Fibroblast of lung (primary cell): Measurements from ENCODE around the gene ZNF554. TPM values are rescaled to one million over a fixed set of nuclear protein-coding genes. Genes with fewer than 3 reads are reported as not detected.
"Not testable (repeated sequence)": the region's sequence is repeated elsewhere in the genome, so short reads cannot be mapped to it uniquely, and the experiment has no call there.

Experiments used
- DNase-seq, 2 donors: peaks; one replicate each; pipeline versions ENCODE4 v3.0.0 to v3.0.0-alpha.2; 2010; ENCODE audit warnings: low read depth in 2 of 2
- H2AFZ ChIP-seq: 2 replicates; pipeline ENCODE4 v1.5.1; 2012; ENCODE audit warnings: low read length, control low read depth, inconsistent platforms
- H3K27ac ChIP-seq: 2 replicates; pipeline ENCODE4 v1.5.1; 2011; ENCODE audit warnings: low read length, control low read depth; ENCODE audit not compliant: insufficient read depth
- H3K27me3 ChIP-seq: 2 replicates; pipeline ENCODE4 v1.5.1; 2011; ENCODE audit warnings: mild to moderate bottlenecking, low read length; ENCODE audit not compliant: control insufficient read depth, insufficient read depth
- H3K36me3 ChIP-seq: 2 replicates; pipeline ENCODE4 v1.5.1; 2011; ENCODE audit warnings: low read length; ENCODE audit not compliant: control insufficient read depth, insufficient read depth
- H3K4me1 ChIP-seq: 2 replicates; pipeline ENCODE4 v1.5.1; 2011; ENCODE audit warnings: low read length; ENCODE audit not compliant: control insufficient read depth, insufficient read depth; ENCODE audit errors: extremely low read depth
- H3K4me2 ChIP-seq: 2 replicates; pipeline ENCODE4 v1.5.1; 2011; ENCODE audit warnings: low read length, control low read depth; ENCODE audit not compliant: insufficient read depth; ENCODE audit errors: extremely low read depth
- H3K4me3 ChIP-seq, 4 experiments: fragments of 200-600 bp in 1 of 4; sonication (generic) in 1 of 4; replicated peaks in 1 of 4; 2 replicates each; pipeline ENCODE4 v1.5.1; 2011 to 2016; ENCODE audit warnings: low read length in 4 of 4, low read depth in 3 of 4, mild to moderate bottlenecking in 3 of 4, control low read depth in 2 of 4, inconsistent platforms in 1 of 4, mixed read lengths in 1 of 4; ENCODE audit not compliant: insufficient read depth in 1 of 4; ENCODE audit errors: control extremely low read depth in 1 of 4
- H3K79me2 ChIP-seq: 2 replicates; pipeline ENCODE4 v1.5.1; 2012; ENCODE audit warnings: mild to moderate bottlenecking, low read length, inconsistent platforms; ENCODE audit not compliant: control insufficient read depth, insufficient read depth
- H3K9ac ChIP-seq: 2 replicates; pipeline ENCODE4 v1.5.1; 2011; ENCODE audit warnings: mild to moderate bottlenecking, low read length, control low read depth; ENCODE audit not compliant: insufficient read depth
- H3K9me3 ChIP-seq: 2 replicates; pipeline ENCODE4 v1.5.1; 2012; ENCODE audit warnings: low read depth, low read length; ENCODE audit not compliant: control insufficient read depth, insufficient read depth
- H4K20me1 ChIP-seq: 2 replicates; pipeline ENCODE4 v1.5.1; 2011; ENCODE audit warnings: low read length; ENCODE audit not compliant: control insufficient read depth, insufficient read depth; ENCODE audit errors: extremely low read depth
- EZH2 ChIP-seq: IDR thresholded peaks from 2 replicates; pipeline ENCODE4 v1.5.1; 2012; ENCODE audit warnings: low read length, control low read depth, mild to moderate bottlenecking; ENCODE audit errors: missing control alignments
- polyA plus RNA-seq, 2 donors: library from polyadenylated mRNA; depleted of rRNA in 1 of 2; stranded (reverse) in 1 of 2; unstranded in 1 of 2; fragments of >200 nt; gene quantifications; 2 replicates each; pipeline ENCODE4 v1.2.1, GENCODE V29; 2011 to 2012; ENCODE audit warnings: missing spikeins in 1 of 2
- total RNA-seq: library from RNA; depleted of rRNA; stranded (reverse); fragments of >200 nt; gene quantifications from 2 replicates; pipeline ENCODE4 v1.2.1, GENCODE V29; 2014
- TF ChIP-seq, protein P1 (sequence below), 2 donors: IDR thresholded peaks in 1 of 2; conservative IDR thresholded peaks in 1 of 2; 1 replicate in 1 of 2; 2 replicates in 1 of 2; pipeline ENCODE4 v1.5.1; 2011 to 2012; ENCODE audit warnings: low read length in 2 of 2, control low read depth in 1 of 2, inconsistent platforms in 1 of 2, low read depth in 1 of 2, mild to moderate bottlenecking in 1 of 2

ZNF554 gene
- total and polyA plus RNA-seq, 2 donors (not counting 1 experiment from before 2014, with no cell fraction given) = 2.0 to 5.8 TPM

DNA sequence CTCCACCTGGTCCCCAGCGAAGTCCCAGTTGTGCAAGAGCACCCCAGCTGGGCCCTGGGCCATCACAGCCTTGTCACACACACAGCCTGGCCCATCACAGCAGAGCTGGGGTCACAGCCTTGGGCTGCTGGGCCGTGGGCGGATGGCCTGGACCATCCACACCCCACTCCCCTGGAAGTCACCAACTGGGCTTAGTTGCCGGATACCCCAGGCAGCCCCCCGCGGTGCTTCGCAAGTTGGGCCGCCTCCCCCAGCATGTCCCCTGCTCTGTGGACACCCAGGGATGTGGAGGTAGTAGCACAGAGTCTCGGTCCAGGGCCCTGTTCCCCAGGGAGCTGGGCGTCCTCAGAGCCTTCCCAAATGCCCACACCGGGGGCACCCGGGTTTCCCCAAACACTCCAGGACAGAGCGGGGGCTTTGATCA is 4.5 kb upstream of the ZNF554 start:
- H3K4me1 ChIP-seq = no peaks in the 10 kb centered on the region
- TF ChIP-seq, protein P1, sequence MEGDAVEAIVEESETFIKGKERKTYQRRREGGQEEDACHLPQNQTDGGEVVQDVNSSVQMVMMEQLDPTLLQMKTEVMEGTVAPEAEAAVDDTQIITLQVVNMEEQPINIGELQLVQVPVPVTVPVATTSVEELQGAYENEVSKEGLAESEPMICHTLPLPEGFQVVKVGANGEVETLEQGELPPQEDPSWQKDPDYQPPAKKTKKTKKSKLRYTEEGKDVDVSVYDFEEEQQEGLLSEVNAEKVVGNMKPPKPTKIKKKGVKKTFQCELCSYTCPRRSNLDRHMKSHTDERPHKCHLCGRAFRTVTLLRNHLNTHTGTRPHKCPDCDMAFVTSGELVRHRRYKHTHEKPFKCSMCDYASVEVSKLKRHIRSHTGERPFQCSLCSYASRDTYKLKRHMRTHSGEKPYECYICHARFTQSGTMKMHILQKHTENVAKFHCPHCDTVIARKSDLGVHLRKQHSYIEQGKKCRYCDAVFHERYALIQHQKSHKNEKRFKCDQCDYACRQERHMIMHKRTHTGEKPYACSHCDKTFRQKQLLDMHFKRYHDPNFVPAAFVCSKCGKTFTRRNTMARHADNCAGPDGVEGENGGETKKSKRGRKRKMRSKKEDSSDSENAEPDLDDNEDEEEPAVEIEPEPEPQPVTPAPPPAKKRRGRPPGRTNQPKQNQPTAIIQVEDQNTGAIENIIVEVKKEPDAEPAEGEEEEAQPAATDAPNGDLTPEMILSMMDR (conservative IDR thresholded peaks at IDR 0.05 in 1 of 2, IDR thresholded peaks at IDR 0.05 in 1 of 2; ENCODE audit: low read depth in 1 of 2, low read length in 2 of 2) = no peak
- no peak for TF ChIP-seq EZH2
- no peaks in the 10 kb centered on the region for H3K9me3 ChIP-seq
- DNase-seq = no peak
- H2AFZ ChIP-seq = no peak overlapping the region
- no peaks in the 10 kb centered on the region for H3K79me2 ChIP-seq
- H3K27me3 ChIP-seq = no peaks in the 10 kb centered on the region
- no peak overlapping the region for H3K27ac ChIP-seq
- H3K9ac ChIP-seq = no peak overlapping the region
- no peak overlapping the region for H3K4me2 ChIP-seq
- no peak overlapping the region for H3K4me3 ChIP-seq
- H4K20me1 ChIP-seq = no peaks in the 10 kb centered on the region
- H3K36me3 ChIP-seq = no peaks in the 10 kb centered on the region

DNA sequence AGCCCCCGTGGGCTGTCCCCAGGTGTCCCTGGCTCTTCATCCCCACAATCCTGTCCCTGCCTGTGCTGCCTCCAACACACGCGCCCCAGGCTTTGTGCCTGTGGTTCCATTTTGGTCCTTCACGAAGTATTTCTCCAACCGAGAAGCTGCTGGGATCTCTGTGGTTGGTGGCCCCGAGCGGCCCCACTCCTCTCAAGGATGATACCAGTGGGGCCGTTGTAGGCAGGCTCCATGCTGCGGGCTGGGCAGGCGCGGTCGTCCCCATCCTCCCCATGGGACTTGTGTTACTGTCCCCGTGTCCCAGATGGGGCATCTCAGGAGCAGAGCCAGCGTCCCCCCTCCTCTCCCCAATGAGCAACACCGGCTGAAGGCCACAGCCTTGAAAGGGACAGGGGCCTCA is 3.7 kb upstream of the ZNF554 start:
- Histone ChIP-seq H3K9me3 (no peaks in the 10 kb centered on the region), H3K4me3 (no peak overlapping the region), H3K9ac (no peak overlapping the region), H3K27ac (no peak overlapping the region), H3K36me3 (no peaks in the 10 kb centered on the region), H2AFZ (no peak overlapping the region), H3K4me1 (no peaks in the 10 kb centered on the region), H3K79me2 (no peaks in the 10 kb centered on the region), H3K27me3 (no peaks in the 10 kb centered on the region), H4K20me1 (no peaks in the 10 kb centered on the region), H3K4me2 (no peak overlapping the region)
- TF ChIP-seq EZH2 = no peak
- TF ChIP-seq, protein P1 (conservative IDR thresholded peaks at IDR 0.05 in 1 of 2, IDR thresholded peaks at IDR 0.05 in 1 of 2; ENCODE audit: low read depth in 1 of 2, low read length in 2 of 2) = no peak
- DNase-seq = no peak

DNA sequence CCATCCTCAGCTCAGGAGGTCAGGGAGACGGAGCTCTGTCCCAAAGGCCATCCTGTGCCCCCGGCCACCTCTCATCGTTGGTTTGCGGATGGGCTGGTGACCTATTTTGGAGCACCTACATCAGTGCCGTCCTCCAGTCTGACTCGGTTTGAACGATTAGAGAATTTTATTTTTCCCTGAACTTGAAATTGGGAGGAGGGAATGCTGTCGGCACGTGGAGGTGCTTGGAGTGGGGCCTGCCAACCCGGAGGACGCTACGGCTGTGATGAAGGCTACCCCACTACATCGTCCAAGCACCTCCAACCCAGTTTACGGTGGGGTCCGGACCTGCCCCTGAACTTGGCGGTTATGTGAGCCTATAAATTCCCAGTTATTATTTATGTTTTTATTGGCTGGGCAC is 3.0 kb upstream of the ZNF554 start:
- Histone ChIP-seq H2AFZ (no peak overlapping the region), H3K9ac (no peak overlapping the region), H3K27ac (no peak overlapping the region), H3K4me2 (no peak overlapping the region), H4K20me1 (no peaks in the 10 kb centered on the region), H3K4me1 (no peaks in the 10 kb centered on the region), H3K36me3 (no peaks in the 10 kb centered on the region), H3K79me2 (no peaks in the 10 kb centered on the region), H3K27me3 (no peaks in the 10 kb centered on the region), H3K4me3 (no peak overlapping the region), H3K9me3 (no peaks in the 10 kb centered on the region)
- no peak for TF ChIP-seq EZH2
- TF ChIP-seq, protein P1 (conservative IDR thresholded peaks at IDR 0.05 in 1 of 2, IDR thresholded peaks at IDR 0.05 in 1 of 2; ENCODE audit: low read depth in 1 of 2, low read length in 2 of 2) = no peak
- no peak for DNase-seq

DNA sequence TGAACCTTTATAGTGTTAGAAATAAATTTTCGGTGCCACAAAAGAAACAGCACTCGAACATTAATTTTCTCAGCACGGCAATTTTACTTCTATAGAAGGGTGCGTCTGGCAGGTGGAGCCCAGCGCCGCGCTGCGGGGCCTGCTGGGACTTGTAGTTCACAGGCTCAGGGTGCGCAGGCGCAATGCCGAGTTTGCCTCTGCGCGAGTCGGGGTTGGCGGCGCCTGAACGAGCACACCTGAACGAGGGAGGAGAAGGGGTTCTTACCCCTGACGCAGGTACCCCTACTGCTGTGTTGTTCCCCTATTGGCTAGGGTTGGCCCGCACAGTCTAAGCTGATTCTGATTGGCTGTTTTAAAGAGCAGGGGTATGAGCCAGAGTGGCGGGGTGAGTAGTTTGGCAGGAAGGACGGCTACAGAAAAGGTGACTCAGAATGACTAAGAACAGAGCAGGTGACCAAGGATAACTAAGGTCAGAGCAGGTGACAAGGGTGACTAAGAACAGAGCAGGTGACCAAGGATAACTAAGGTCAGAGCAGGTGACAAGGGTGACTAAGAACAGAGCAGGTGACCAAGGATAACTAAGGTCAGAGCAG is 2.3 kb upstream of the ZNF554 start:
- DNase-seq = peak in 1 of 2 donors; percentile 24
- H3K79me2 ChIP-seq, H3K4me2 ChIP-seq, H3K27ac ChIP-seq, H3K36me3 ChIP-seq, H3K27me3 ChIP-seq, H2AFZ ChIP-seq, H3K4me3 ChIP-seq, H3K9me3 ChIP-seq, H3K9ac ChIP-seq, H3K4me1 ChIP-seq, H4K20me1 ChIP-seq: not testable (repeated sequence)
